PFSK-1 (cell line): ENCODE results near the gene DPH1.

Experiments
- FOXP2 ChIP-seq: optimal IDR thresholded peaks from 2 replicates; pipeline ENCODE3; 2011; ENCODE audit warnings: borderline replicate concordance, control low read depth, inconsistent platforms; ENCODE audit not compliant: insufficient read depth; ENCODE audit errors: extremely low read length, extremely low read depth
- POLR2AphosphoS5 ChIP-seq: IDR thresholded peaks from 2 replicates; pipeline ENCODE4 v1.6.1; 2012; ENCODE audit warnings: low read depth, mild to moderate bottlenecking, control low read depth, low read length, moderate library complexity
- SIN3A ChIP-seq: IDR thresholded peaks from 2 replicates; pipeline ENCODE4 v1.6.1; 2012; ENCODE audit warnings: mild to moderate bottlenecking, low read length, moderate library complexity, borderline replicate concordance; ENCODE audit not compliant: insufficient read depth
- TAF1 ChIP-seq: IDR thresholded peaks from 2 replicates; pipeline ENCODE4 v1.6.1; 2012; ENCODE audit warnings: low read length, control low read depth, borderline replicate concordance; ENCODE audit not compliant: insufficient read depth
- TF ChIP-seq, protein P1 (sequence below), 2 experiments: IDR thresholded peaks; 2 replicates each; pipeline versions ENCODE4 v1.6.1 to v1.8.0; 2011 to 2012; ENCODE audit warnings: low read depth in 2 of 2, low read length in 2 of 2, control low read depth in 1 of 2, inconsistent platforms in 1 of 2, mild to moderate bottlenecking in 1 of 2, moderate library complexity in 1 of 2; ENCODE audit not compliant: insufficient read depth in 1 of 2

Gene DPH1

GRCh38 chr17:2065949-2066400 lies 36.0 kb downstream of the DPH1 start:
- TF ChIP-seq TAF1 = no peak
- no peak for TF ChIP-seq FOXP2
- TF ChIP-seq, protein P1, sequence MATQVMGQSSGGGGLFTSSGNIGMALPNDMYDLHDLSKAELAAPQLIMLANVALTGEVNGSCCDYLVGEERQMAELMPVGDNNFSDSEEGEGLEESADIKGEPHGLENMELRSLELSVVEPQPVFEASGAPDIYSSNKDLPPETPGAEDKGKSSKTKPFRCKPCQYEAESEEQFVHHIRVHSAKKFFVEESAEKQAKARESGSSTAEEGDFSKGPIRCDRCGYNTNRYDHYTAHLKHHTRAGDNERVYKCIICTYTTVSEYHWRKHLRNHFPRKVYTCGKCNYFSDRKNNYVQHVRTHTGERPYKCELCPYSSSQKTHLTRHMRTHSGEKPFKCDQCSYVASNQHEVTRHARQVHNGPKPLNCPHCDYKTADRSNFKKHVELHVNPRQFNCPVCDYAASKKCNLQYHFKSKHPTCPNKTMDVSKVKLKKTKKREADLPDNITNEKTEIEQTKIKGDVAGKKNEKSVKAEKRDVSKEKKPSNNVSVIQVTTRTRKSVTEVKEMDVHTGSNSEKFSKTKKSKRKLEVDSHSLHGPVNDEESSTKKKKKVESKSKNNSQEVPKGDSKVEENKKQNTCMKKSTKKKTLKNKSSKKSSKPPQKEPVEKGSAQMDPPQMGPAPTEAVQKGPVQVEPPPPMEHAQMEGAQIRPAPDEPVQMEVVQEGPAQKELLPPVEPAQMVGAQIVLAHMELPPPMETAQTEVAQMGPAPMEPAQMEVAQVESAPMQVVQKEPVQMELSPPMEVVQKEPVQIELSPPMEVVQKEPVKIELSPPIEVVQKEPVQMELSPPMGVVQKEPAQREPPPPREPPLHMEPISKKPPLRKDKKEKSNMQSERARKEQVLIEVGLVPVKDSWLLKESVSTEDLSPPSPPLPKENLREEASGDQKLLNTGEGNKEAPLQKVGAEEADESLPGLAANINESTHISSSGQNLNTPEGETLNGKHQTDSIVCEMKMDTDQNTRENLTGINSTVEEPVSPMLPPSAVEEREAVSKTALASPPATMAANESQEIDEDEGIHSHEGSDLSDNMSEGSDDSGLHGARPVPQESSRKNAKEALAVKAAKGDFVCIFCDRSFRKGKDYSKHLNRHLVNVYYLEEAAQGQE (IDR thresholded peaks at IDR 0.05; ENCODE audit: insufficient read depth in 1 of 2, low read depth in 2 of 2, low read length in 2 of 2) = no peak
- no peak for TF ChIP-seq SIN3A
- no peak for TF ChIP-seq POLR2AphosphoS5

- TF ChIP-seq, protein P1 (IDR thresholded peaks at IDR 0.05; ENCODE audit: insufficient read depth in 1 of 2, low read depth in 2 of 2, low read length in 2 of 2) = no peak
- TF ChIP-seq FOXP2 (no peak), TAF1 (no peak), SIN3A (no peak)
These were observed 37.2 kb downstream of the DPH1 start for GRCh38 chr17:2067048-2067561.

DNA sequence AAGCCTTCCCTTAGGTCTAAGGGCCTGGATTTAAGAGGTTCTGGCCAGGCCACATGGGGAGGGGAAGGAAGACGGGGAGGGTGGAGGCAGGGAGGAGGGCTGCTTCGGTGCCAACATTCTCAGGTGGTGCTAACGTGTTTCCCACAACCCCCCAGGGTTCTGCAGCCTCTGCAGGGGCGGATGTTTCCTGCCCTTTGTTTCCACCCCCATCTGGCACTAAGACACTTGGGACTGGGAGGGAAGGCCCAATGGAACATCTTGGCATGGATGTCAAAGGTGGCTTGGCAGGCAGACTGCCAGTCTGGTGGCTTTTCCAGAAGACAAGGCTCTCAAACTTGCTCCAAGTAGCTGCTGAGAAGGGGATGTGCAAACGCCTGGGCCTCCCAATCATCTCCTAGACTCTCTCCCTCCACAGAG lies 37.7 kb downstream of the DPH1 start:
- TF ChIP-seq FOXP2 (no peak), TAF1 (no peak), SIN3A (no peak), POLR2AphosphoS5 (no peak)
- TF ChIP-seq, protein P1 (IDR thresholded peaks at IDR 0.05; ENCODE audit: insufficient read depth in 1 of 2, low read depth in 2 of 2, low read length in 2 of 2) = no peak

GRCh38 chr17:2068031-2068518 lies 38.1 kb downstream of the DPH1 start:
- no peak for TF ChIP-seq FOXP2
- no peak for TF ChIP-seq SIN3A
- no peak for TF ChIP-seq POLR2AphosphoS5
- TF ChIP-seq TAF1 = no peak
- TF ChIP-seq, protein P1 (IDR thresholded peaks at IDR 0.05; ENCODE audit: insufficient read depth in 1 of 2, low read depth in 2 of 2, low read length in 2 of 2) = no peak

GRCh38 chr17:2068519-2069051 lies 38.6 kb downstream of the DPH1 start:
- TF ChIP-seq, protein P1 (IDR thresholded peaks at IDR 0.05; ENCODE audit: insufficient read depth in 1 of 2, low read depth in 2 of 2, low read length in 2 of 2) = 0 out of 4 replicates have a peak, but pooled peaks of 1 of the 2 experiments have one; percentile 7
- TF ChIP-seq FOXP2 (peak; percentile 85), TAF1 (no peak)
